GM12878 (cell line): ENCODE results near the gene PHPT1. TPM values are rescaled to one million over a fixed set of nuclear protein-coding genes. Genes with fewer than 3 reads are reported as not detected.

Experiments
- ATAC-seq: fragments of 200-7000 bp; cut with Tn5 transposase; 3 replicates; pipeline ENCODE4 v1.9.1; 2020; ENCODE audit warnings: mild to moderate bottlenecking, moderate library complexity
- BruUV-seq: library from RNA; stranded (reverse); fragments of 400-500 nt; replicated peaks from 2 replicates; lab custom pipeline; 2021; lab: Mats Ljungman, UMichigan
- CTCF ChIA-PET: fragments of 300-600 bp; sonication (Branson Sonifier 250); formaldehyde crosslinking; extraction: SDS; loops from one replicate; lab custom pipeline; 2021; ENCODE audit warnings: inconsistent platforms; lab: Yijun Ruan, JAX
- POLR2A ChIA-PET: fragments of 350-600 bp; formaldehyde crosslinking; extraction: SDS; loops from one replicate; lab custom pipeline; 2021; ENCODE audit warnings: inconsistent platforms; lab: Charles Lee
- RAD21 ChIA-PET: fragments of 300-600 bp; sonication (Branson Sonifier 250); formaldehyde crosslinking; loops from one replicate; lab custom pipeline; 2023; ENCODE audit warnings: antibody characterized with exemption; ENCODE audit not compliant: unreplicated experiment; lab: Charles Lee
- SMC1A ChIA-PET: fragments of 300-600 bp; sonication (Branson Sonifier 250); formaldehyde crosslinking; loops from one replicate; lab custom pipeline; 2023; ENCODE audit not compliant: unreplicated experiment, uncharacterized antibody; lab: Charles Lee
- DNase-seq: peaks from one replicate; pipeline ENCODE4 v3.0.0-alpha.2; 2011; ENCODE audit warnings: low read depth, low spot score
- FAIRE-seq: peaks from 3 replicates; lab custom pipeline; 2011; peaks lifted over from hg19 to GRCh38; lab: Jason Lieb, UNC
- H2AFZ ChIP-seq: 2 replicates; pipeline ENCODE4 v1.6.0; 2011; ENCODE audit warnings: low read depth, low read length, control low read depth; ENCODE audit not compliant: control insufficient read depth
- H3K27ac ChIP-seq: 2 replicates; pipeline ENCODE4 v1.5.1; 2011; ENCODE audit warnings: control low read depth; ENCODE audit not compliant: control insufficient read depth, insufficient read depth
- H3K27me3 ChIP-seq, 2 experiments: replicated peaks in 1 of 2; 2 replicates each; pipeline versions ENCODE4 v1.6.0 to v1.6.1; 2011; ENCODE audit warnings: low read length in 1 of 2; ENCODE audit not compliant: control insufficient read depth in 2 of 2, insufficient read depth in 2 of 2
- H3K36me3 ChIP-seq, 2 experiments: 2 replicates each; pipeline ENCODE4 v1.5.1; 2011; ENCODE audit warnings: low read length in 1 of 2; ENCODE audit not compliant: control insufficient read depth in 2 of 2, insufficient read depth in 2 of 2
- H3K4me1 ChIP-seq: 2 replicates; pipeline ENCODE4 v1.6.1; 2011; ENCODE audit warnings: mild to moderate bottlenecking, low read length, moderate library complexity, mixed read lengths; ENCODE audit not compliant: control insufficient read depth, insufficient read depth
- H3K4me2 ChIP-seq: 2 replicates; pipeline ENCODE4 v1.6.0; 2011; ENCODE audit warnings: control low read depth; ENCODE audit not compliant: control insufficient read depth, insufficient read depth
- H3K4me3 ChIP-seq: fragments of 200-600 bp; sonication (generic); 2 replicates; pipeline ENCODE4 v1.5.1; 2016
- H3K79me2 ChIP-seq: 2 replicates; pipeline ENCODE4 v1.6.0; 2011; ENCODE audit warnings: low read length; ENCODE audit not compliant: control insufficient read depth, insufficient read depth
- H3K9ac ChIP-seq: 2 replicates; pipeline ENCODE4 v1.8.0; 2011; ENCODE audit warnings: low read length, control low read depth, mixed read lengths; ENCODE audit not compliant: control insufficient read depth, insufficient read depth
- H3K9me3 ChIP-seq: replicated peaks from 3 replicates; pipeline ENCODE4 v1.5.1; 2011; ENCODE audit warnings: mild to moderate bottlenecking, low read length; ENCODE audit not compliant: control insufficient read depth, insufficient read depth
- H4K20me1 ChIP-seq: 2 replicates; pipeline ENCODE4 v1.6.0; 2011; ENCODE audit not compliant: control insufficient read depth, insufficient read depth
- BRCA1 ChIP-seq: IDR thresholded peaks from 2 replicates; pipeline ENCODE4 v1.6.1; 2011; ENCODE audit warnings: low read depth, low read length, improper control_type of control experiment
- CREM ChIP-seq: IDR thresholded peaks from 2 replicates; pipeline ENCODE4 v1.6.1; 2014; ENCODE audit warnings: antibody characterized with exemption, low read depth
- POLR2A ChIP-seq: IDR thresholded peaks from 2 replicates; pipeline ENCODE4 v1.6.1; 2011; ENCODE audit warnings: low read depth, mild to moderate bottlenecking, low read length
- RFX5 ChIP-seq: IDR thresholded peaks from 2 replicates; pipeline ENCODE4 v1.6.1; 2011; ENCODE audit warnings: low read depth, low read length, improper control_type of control experiment
- SREBF2 ChIP-seq: IDR thresholded peaks from 2 replicates; pipeline ENCODE4 v1.6.1; 2012; ENCODE audit warnings: mild to moderate bottlenecking, low read length
- TBL1XR1 ChIP-seq: IDR thresholded peaks from 2 replicates; pipeline ENCODE4 v1.6.1; 2012; ENCODE audit warnings: low read depth, low read length, improper control_type of control experiment
- TCF3 ChIP-seq: IDR thresholded peaks from 2 replicates; pipeline ENCODE4 v1.6.1; 2012; ENCODE audit warnings: low read depth, mild to moderate bottlenecking, low read length, borderline replicate concordance; ENCODE audit not compliant: insufficient read depth
- ZNF687 ChIP-seq: fragments of 450-650 bp; IDR thresholded peaks from 2 replicates; pipeline ENCODE4 v1.6.1; 2017; ENCODE audit warnings: mild to moderate bottlenecking, moderate library complexity
- WGBS: methylation state at CpG from one replicate; pipeline ENCODE4 v1.1.6; 2016; ENCODE audit warnings: low lambda C conversion rate; ENCODE audit not compliant: insufficient replicate concordance, insufficient coverage; ENCODE audit errors: missing lambda C conversion rate; 5-methylcytosine and 5-hydroxymethylcytosine counted together
- in situ Hi-C: fragments of 300-500 bp; cut with MboI; formaldehyde crosslinking; loops from 9 replicates; pipeline ENCODE4 v1.14.3; 2018; ENCODE audit warnings: mixed read lengths
- intact Hi-C: fragments of 100-400 bp; cut with micrococcal nuclease; formaldehyde crosslinking; loops from one replicate; pipeline ENCODE4 v1.14.2; 2022; ENCODE audit not compliant: unreplicated experiment
- polyA plus RNA-seq, 11 experiments: library from polyadenylated mRNA; depleted of rRNA in 4 of 11; unstranded in 6 of 11; stranded (reverse) in 5 of 11; fragments of >200 nt; fragmentation: Nextera tagmentation in 4 of 11; fragmentation: Illumina TruSeq in 1 of 11; extraction: Ambion mirVana in 4 of 11; extraction: Trizol in 1 of 11; gene quantifications; 1 replicate in 1 of 11; 2 replicates in 10 of 11; pipeline versions ENCODE4 v1.2.1 to v1.2.3, GENCODE V29; 2011 to 2016; ENCODE audit warnings: inconsistent platforms in 2 of 11, missing spikeins in 2 of 11, low read depth in 1 of 11
- total RNA-seq, 4 experiments: library from RNA; depleted of rRNA in 3 of 4; stranded (reverse); fragments of >200 nt in 3 of 4; fragmentation: Illumina TruSeq in 1 of 4; extraction: Trizol in 1 of 4; gene quantifications; 2 replicates each; pipeline versions ENCODE4 v1.2.1 to v1.2.3, GENCODE V29; 2013 to 2021
- TF ChIP-seq, protein P1 (sequence below): IDR thresholded peaks from 2 replicates; pipeline ENCODE4 v1.6.1; 2012; ENCODE audit warnings: low read depth, low read length, improper control_type of control experiment

Gene PHPT1
- total and polyA plus RNA-seq, 10 of the 15 experiments (the other 5 are each of a cell fraction or from before 2014, with no cell fraction given), result 56.2 to 323 (median 140) TPM

DNA sequence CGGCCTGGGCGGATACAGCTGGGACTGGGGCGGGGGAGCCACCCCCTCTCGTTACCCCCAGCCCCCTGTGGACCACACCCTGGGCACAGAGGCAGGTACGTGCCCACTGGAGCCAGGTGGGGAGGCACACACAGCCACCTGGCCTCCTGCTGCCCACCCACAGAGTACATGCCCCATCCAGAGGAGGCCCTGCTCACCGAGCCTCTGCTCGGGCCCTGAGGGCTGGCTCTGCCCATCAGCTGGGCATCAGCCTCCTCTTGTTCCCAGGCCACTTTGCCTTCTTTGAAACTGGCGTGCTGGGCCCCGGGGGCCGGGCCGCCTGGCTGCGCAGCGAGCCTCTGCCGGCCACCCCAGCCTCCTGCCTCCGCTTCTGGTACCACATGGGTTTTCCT is 9.2 kb downstream of the PHPT1 start:
- ChIA-PET POLR2A (no interaction called here), CTCF (no interaction called here), SMC1A (no interaction called here), RAD21 (no interaction called here)
- no TSS peak for BruUV-seq
- FAIRE-seq, result no peak
- no peaks in the 10 kb centered on the region for H3K9me3 ChIP-seq
- no peaks in the 10 kb centered on the region for H3K27me3 ChIP-seq
- TF ChIP-seq TCF3, result no peak
- TF ChIP-seq BRCA1, result no peak
- no peak for TF ChIP-seq TBL1XR1
- TF ChIP-seq POLR2A, result peak; percentile 2; the same call in 1 of the 2 replicates
- TF ChIP-seq RFX5, result no peak
- H3K9ac ChIP-seq, result no peak overlapping the region
- H3K4me1 ChIP-seq, result no peaks in the 10 kb centered on the region
- 0 out of 2 replicates have a peak, but pooled peaks cover 2% of the 10 kb centered on the region for H4K20me1 ChIP-seq
- in situ Hi-C loops (no loop called here), intact Hi-C loops (no loop called here)
- H3K4me2 ChIP-seq, result no peak overlapping the region
- H3K27ac ChIP-seq, result no peak overlapping the region
- 93% methylated on average over 15 of the region's 15 CpGs for WGBS
- H3K79me2 ChIP-seq, result peaks cover 2% of the 10 kb centered on the region; the same call in 1 of the 2 replicates
- no peak for ATAC-seq
- H2AFZ ChIP-seq, result no peak overlapping the region
- no peak for DNase-seq
- H3K4me3 ChIP-seq, result no peak overlapping the region
- H3K36me3 ChIP-seq, result peaks cover under 1 to 10% of the 10 kb centered on the region in 2 experiments; a peak in 3 of 4 replicates

DNA sequence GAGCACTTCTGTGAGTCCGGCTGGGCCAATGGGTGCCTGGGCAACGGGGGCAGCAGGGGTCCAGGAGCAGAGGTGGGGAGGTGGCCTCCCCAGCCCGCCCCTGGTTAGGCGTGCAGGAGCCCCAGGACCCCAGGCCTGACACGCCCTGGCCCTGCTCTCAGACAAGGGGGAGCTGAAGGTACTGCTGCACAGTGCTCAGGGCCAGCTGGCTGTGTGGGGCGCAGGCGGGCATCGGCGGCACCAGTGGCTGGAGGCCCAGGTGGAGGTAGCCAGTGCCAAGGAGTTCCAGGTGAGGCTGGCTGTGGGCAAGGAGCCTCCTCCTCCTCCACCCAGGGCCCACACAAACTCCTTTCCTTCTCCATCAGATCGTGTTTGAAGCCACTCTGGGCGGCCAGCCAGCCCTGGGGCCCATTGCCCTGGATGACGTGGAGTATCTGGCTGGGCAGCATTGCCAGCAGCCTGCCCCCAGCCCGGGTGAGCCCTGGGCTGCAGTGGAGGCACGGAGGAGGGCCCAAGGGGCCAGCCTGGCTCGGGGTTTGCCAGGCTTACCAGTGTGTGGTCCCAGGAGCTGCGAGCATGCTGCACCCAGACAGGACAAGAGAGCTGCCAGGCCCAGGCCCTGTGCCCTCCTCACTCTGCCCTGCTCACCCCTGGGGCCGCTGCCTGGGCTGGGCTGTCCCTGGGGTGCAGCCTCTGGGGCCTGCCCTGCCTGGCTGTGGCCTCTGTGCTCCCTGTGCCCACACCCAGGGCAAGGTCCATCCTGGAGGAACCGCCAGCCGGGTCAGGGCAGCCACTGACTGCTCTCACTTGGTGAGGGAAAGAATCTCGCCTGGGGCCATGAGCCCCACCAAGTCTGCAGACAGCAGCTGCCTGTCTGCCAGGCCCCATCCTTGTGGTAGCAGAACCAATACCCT is 9.9 kb downstream of the PHPT1 start:
- peaks cover 3 to 11% of the 10 kb centered on the region in 2 experiments; a peak in 3 of 4 replicates for H3K36me3 ChIP-seq
- H3K4me3 ChIP-seq, result no peak overlapping the region
- 0 out of 2 replicates have a peak, but pooled peaks cover 2% of the 10 kb centered on the region for H4K20me1 ChIP-seq
- no peak overlapping the region for H3K4me2 ChIP-seq
- ChIA-PET CTCF (no interaction called here), RAD21 (no interaction called here), POLR2A (interaction anchor here (0.7 to 1.1 kb wide), 2 partner anchors 16 to 54 kb away, joined by 3 read pairs; partner anchors contain the start of gene AJM1), SMC1A (no interaction called here)
- peak; percentile 7; the same call in 2 of the 3 replicates for ATAC-seq
- no peak overlapping the region for H2AFZ ChIP-seq
- H3K79me2 ChIP-seq, result peaks cover 3% of the 10 kb centered on the region; the same call in 1 of the 2 replicates
- no peak overlapping the region for H3K9ac ChIP-seq
- no peaks in the 10 kb centered on the region for H3K4me1 ChIP-seq
- no peaks in the 10 kb centered on the region for H3K9me3 ChIP-seq
- BruUV-seq, result no TSS peak
- TF ChIP-seq, protein P1, sequence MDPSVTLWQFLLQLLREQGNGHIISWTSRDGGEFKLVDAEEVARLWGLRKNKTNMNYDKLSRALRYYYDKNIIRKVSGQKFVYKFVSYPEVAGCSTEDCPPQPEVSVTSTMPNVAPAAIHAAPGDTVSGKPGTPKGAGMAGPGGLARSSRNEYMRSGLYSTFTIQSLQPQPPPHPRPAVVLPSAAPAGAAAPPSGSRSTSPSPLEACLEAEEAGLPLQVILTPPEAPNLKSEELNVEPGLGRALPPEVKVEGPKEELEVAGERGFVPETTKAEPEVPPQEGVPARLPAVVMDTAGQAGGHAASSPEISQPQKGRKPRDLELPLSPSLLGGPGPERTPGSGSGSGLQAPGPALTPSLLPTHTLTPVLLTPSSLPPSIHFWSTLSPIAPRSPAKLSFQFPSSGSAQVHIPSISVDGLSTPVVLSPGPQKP, result no peak
- no peak for TF ChIP-seq CREM
- peak; percentile 2; the same call in 1 of the 2 replicates for TF ChIP-seq POLR2A
- TF ChIP-seq SREBF2, result no peak
- TF ChIP-seq ZNF687, result no peak
- H3K27ac ChIP-seq, result no peak overlapping the region
- FAIRE-seq, result no peak
- H3K27me3 ChIP-seq, result no peaks in the 10 kb centered on the region
- no peak for DNase-seq
- intact Hi-C loops, result no loop called here
- in situ Hi-C loops, result no loop called here
- 62% methylated on average over 17 of the region's 20 CpGs for WGBS
